Ramos (cell line): ENCODE results near the gene TMEM14A.
"Not testable (repeated sequence)": the region's sequence is repeated elsewhere in the genome, so short reads cannot be mapped to it uniquely, and the experiment has no call there.

Source experiments
- in situ Hi-C: fragments of 300-500 bp; cut with MboI; formaldehyde crosslinking; loops from one replicate; pipeline ENCODE4 v1.14.3; 2022; ENCODE audit warnings: low sequenced_read_pairs; ENCODE audit not compliant: unreplicated experiment

The TMEM14A gene

DNA sequence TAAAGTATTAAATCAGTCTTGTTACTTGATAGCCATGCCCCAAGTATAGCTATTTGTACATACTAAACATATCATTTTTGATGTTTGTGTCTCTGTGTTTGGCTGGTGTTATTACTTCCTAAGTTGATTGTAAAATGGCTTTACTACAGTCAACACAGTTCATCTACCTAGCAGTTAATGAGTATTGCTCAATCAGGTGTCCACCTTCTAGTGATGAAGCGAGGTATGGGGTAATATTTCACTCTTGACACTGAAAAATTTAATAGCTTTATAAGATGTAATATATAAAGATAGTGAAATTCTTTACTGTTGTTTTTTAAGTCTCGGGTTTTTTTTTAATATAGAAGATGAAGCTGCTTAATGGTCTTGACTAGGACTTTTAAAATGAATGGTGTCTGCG is 18.9 kb downstream of the TMEM14A start:
- in situ Hi-C loops = no loop called here

DNA sequence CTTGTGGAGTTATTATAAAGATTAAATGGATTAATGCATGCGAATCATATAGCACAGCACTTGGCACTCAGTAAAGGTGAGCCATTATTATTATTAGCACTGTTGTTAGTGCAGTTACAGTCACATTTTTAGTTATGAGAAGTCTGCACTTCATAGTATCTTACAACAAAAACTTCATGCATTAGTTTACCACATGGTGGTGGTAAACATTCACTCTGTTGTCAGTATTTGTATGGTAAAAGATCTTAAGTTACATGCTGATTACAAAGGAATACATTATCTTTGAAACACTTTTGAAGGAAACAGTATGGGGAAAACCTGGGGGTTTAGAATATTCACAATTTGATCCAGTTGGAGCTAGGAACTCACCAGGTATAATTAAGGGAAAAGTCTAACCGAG is 20.8 kb downstream of the TMEM14A start:
- in situ Hi-C loops = no loop called here

DNA sequence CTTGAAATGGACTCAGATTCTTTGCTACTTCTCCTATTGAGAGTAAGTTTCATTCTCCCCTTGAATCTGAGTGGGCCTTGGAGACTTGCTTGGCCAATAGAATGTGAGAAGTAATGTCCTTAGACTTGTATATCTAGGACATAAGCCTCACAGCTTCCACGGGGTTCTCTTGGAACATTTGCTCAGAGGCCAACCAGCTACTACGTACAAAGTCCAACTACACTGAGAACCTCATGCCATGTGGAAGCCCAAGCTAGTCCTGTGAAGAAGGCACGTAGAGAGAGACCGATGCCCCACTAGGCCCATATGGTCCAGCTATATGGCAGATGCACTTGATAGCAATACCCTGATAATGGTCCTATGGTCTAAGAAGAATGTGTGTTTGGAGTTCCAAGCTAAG is 22.9 kb downstream of the TMEM14A start:
- in situ Hi-C loops = no loop called here

DNA sequence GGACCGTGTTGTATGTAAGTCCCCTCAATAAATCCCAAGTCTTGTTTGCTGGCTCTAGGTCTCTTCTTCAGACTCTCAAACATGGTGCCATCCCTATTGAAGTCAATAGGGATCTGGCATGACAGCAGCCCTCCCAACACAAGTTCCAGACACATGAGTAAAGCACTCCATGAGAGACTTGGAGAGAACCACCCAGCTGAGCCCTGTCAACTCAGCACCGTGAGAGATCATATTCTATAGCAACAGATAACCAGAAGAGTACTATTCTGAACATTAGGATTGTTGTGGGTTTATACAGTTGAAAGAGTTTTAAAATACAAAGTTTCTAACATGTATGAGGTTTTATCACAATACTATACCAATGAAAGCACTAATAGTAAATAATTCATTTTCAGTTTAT is 23.5 kb downstream of the TMEM14A start:
- in situ Hi-C loops = no loop called here

DNA sequence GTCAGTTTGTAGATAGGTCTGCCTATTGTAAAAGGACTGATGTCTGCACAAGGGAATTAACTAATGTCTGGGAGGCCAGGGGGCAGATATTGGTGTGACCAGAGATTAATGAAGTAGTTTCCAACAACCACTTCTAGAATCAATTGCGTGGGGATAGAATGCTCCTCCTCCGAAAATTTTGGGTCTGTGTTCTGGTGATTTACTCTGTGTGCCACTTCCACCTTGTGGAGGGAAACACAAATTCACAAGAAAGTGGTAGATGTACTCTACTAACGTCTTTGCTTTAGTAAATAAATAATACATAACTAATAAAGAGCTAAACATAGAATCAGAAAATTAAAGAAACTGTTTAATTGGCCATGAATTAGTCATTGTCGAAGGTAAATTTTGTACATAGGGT is 25.5 kb downstream of the TMEM14A start:
- in situ Hi-C loops = no loop called here

DNA sequence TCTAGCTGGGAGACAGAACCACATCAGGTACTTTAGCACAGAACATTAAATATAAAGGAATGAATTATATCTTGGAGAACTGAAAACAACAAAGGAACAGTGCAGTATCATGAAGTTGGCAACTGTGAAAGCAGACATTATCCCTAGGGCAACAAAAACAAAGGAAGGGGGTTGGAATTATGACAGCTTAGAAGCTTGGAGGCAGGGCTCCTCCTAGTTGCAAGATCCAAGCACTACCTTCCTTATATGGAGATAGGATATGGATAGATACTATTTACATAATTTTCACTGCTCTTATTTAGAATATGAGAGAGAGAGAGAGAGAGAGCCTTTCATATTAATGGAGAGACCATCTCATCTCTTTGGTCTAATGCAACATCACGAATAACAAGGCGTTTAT is 27.0 kb downstream of the TMEM14A start:
- in situ Hi-C loops = no loop called here

DNA sequence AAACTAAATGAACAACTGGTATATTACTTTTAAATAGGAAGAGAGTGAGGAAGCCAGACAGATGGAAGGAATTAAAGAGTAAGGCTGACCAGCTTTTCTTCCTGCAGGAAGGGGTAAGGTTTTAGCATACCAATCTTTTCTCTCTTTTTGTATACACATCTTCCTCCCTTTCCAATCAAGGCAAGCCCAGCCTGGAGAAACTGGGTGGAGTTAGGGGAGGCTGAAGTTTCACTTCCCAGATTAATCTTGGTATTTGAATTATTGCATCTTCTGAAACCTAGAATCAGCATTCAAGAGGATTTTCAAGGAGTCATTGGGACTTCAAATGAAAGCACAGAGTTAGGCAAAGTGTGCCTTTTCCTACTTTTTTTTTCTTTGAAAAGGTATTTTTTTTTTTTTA is 33.1 kb downstream of the TMEM14A start:
- in situ Hi-C loops = no loop called here

DNA sequence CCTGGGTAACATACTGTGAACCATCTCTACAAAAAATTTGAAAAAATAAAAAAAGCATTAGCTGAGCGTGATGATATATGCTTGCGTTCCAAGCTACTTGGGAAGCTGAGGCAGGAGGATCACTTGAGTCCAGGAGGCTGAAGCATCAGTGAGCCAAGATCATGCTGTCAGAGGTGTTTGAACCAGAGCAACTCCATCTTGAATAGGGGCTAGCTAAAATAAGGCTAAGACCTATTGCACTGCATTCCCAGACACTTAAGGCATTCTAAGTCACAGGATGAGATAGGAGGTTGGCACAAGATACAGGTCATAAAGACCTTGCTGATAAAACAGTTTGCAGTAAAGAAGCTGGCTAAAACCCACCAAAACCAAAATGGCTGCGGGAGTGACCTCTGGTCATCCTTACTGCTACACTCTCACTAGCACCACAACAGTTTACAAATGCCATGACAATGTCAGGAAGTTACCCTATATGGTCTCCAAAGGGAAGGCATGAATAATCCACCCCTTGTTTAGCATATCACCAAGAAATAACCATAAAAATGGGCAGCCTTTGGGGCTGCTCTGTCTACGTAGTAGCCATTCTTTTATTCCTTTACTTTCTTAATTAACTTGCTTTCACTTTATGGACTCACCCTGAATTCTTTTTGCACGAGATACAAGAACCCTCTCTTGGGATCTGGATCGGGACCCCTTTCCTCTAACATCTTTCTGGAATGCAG is 34.0 kb downstream of the TMEM14A start:
- in situ Hi-C loops = not testable (repeated sequence)

DNA sequence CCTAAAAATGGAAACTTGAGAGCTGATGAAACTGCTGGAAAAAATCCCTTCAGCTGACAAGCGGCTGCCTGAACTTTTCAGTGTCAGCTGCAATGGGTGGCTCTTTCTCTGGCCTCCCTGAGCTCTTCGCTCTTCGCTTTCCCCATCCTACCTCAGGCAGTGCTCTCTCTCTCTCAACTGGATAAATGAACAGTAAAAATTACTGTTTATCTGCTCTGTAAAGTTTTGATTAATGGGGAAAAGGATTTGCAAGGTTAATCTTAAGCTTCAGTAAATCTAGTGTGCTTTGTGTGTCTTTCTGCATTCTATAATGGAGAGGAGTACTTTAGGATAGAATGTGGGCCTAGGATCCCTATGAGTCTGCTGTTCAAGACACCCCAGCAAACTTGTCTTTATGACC is 35.1 kb downstream of the TMEM14A start:
- in situ Hi-C loops = no loop called here

DNA sequence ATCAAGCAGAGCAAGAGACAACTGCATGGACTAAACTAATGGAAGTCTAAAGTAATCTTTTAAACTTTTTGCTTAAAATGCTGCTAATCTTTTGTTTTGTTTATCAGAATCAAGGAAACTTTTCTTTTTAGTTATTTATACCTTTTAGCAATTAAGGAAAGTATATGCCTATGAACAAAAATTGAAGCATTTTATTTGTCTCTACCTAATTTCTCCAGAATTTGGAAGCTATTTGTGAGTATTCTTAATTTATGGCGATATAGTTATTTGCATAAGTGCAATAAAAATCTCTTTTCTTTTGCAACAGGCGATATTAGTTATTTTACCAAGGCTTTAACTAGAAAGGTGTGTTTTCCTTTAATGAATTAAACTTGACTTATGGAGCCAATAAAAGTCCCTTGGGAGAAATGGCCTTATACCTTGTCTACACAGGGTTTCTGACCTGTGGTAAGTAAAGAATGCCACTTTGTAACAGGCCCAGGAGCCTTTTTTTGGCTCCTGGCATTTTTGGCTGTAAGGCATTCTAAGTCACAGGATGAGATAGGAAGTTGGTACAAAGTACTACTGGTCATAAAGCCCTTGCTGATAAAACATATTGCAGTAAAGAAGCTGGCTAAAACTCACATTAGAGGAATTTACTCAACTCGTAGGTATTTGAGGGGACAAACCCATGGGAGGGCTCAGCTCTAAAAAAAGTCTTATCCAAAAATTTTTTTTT is 37.2 kb downstream of the TMEM14A start:
- in situ Hi-C loops = no loop called here

DNA sequence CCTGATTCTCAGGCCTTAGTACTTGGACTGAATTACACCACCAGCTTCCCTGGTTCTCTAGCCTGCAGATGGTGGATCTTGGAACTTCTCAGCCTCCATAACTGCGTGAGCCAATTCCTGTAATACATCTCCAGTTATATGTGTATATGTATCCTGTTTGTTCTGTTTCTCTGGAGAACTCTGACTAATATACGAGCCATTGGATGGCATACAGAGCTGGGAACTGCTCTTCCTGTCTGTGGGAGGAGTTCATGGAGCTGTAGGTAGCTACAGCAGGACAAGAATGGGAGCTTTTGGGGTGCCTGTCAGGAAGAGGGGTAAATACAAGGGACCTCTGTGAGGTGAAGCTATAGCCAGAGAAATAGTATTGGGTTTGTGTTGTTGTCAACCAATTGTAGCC is 41.2 kb downstream of the TMEM14A start:
- in situ Hi-C loops = no loop called here

DNA sequence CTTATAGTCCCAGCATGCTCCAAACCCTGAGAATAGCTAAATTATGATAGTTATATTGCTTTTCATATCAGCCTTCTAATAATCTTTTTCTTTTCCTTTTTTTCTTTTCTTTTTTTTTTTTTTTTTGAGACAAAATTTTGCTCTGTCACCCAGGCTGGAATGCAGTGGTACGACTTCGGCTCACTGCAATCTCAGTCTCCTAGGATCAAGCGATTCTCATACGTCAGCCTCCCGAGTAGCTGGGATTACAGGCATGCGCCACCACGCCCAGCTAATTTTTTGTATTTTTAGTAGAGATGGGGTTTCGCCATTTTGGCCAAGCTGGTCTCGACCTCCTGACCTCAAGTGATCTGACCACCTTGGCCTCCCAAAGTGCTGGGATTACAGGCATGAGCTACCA is 43.8 kb downstream of the TMEM14A start:
- in situ Hi-C loops = not testable (repeated sequence)

DNA sequence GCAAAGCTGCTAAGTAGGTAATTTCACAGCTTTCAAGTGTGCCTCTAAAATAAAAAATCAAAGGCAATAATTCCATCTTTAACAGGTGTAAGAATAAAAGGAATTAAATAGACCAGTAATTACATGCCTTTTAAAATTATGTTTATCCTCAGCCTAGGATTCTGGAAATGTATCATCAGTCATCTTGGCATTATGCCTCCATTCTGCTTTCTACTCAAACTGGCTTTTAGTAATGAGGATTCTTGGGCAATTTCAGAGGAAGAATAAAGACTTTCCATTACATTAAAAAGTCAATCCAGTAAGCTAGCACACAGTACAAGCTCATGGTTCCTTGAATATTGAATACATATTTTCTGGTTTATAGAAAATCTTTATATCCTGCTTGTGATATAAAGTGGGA is 47.6 kb downstream of the TMEM14A start:
- in situ Hi-C loops = no loop called here

DNA sequence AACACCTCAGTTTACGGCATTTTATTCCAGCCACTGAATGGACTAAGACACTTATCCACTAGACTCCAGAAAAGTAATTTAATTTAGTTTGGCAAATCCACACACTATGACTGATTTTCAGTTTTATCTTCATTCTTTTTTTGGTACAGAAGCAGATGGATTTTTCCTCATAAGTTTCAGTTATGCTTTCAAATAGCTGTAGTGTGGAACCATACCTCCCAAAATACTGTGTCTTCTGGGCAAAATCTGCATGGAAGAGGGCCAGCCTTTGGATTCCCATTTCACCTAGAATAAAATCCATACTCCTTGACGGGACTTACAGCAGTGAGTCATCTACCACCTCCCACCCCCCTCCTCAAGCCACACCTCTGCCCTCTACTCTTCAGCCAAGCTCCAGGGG is 49.4 kb downstream of the TMEM14A start:
- in situ Hi-C loops = no loop called here

DNA sequence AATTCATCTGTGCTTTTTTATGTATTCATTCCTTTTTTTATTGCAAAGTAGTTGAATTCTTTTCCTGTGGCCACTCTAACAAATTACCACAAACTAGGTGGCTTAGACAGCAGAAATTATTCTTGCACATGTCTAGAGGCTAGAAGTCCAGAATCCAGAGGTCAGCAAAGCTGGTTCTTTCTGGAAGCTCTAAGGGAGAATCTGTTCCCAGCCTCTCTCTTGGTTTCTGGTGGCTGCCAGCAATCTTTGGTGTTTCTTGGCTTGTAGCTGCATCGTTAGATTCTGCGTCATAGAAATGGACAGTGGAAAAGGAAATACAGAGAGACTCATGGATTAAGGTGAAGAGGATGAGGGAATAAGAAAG is 53.1 kb downstream of the TMEM14A start:
- in situ Hi-C loops = no loop called here

DNA sequence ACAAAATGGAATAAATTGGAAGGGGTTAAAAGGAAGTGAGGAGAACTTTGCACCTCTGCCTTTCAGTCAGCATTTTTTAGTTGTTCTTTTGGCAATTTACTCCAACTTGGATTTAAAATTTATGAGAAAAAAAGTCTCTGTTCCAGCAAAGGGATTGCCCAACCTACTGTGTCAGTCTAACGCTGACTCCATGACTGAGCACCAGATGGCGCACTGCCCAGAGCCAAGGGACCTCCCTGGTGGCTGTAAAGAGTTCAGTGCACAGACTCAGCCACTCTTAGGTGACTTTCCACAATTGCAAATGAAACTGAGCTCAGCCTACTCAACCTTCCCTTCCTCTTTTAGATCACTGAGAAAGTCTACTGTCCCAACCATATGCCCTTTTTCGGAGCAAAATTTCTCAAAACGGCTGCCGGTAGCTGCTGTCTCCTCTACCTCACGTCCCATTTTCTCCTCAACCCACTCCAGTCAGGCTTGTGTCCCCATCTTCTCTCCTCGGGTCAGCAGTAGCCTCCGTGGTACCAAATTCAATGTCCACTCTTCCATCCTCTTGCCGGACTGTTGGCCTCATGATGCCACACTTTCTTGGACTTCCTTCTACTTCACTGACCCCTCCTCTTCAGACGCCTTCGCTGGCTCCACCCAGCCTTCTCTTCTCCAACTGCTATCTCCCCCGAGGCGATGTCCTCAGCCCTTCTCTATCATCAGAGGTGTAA is 53.7 kb downstream of the TMEM14A start:
- in situ Hi-C loops = no loop called here

DNA sequence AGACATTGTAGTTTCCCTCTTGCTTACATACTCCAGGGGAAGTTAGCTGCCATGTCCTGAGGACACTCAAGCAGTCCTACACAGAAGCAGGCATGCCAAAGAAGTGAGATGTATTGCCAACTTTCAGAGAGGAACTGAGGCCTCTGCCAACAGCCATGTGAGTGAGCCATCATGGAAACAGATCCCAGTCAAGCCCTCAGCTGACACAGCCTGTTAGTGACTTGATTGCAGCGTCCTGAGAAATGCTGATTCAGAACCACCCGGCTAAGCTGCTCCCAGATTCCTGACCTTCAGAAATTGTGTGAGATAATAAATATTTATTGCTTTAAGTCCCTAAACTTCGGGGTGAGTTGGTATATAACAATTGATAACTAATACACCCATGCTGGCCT is 54.2 kb downstream of the TMEM14A start:
- in situ Hi-C loops = no loop called here

DNA sequence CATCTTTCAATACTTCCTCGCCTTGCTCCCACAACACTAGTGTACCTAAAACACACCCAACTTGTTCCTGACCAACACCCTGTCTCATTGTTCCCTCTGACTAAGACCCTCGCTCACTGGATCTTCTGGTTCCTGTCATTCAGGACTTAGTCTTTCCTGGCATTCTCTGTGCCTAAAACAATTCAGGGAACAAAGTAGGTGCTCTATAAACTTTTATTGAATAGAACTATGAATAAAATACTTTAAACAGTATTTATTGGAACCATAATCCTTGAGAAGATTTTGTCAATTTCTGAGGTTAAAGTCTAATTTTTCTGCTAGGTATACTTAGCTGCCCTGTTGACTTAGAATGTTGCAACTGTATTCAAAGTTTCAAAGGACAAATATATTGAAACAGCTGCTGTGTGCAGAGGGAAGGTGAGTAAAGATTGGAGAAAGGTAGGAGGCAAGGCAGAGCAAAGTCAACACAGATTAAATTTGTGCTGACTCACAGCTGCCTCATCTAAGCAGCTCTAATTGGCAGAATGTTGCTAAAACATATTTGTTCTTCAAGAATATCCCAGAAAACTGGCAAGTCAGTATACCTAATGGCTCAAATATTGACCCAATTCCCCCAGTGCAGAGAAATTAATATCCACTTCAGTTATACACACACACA is 54.8 kb downstream of the TMEM14A start:
- in situ Hi-C loops = no loop called here

DNA sequence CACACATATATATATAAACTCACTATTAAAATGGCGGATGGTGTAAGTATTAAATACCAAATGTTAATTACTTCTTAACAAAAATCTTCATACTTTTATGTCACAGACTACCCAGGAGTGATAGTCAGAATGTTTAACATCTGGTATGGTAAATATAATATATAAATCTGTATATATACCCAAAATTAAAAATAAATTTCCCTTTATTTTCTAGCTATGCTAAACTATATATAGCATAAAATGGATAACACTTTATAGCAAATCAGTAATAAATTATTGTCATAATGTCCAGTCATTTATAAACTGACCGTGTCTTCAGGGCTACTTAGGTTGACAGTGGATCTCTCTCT is 55.3 kb downstream of the TMEM14A start:
- in situ Hi-C loops = no loop called here

DNA sequence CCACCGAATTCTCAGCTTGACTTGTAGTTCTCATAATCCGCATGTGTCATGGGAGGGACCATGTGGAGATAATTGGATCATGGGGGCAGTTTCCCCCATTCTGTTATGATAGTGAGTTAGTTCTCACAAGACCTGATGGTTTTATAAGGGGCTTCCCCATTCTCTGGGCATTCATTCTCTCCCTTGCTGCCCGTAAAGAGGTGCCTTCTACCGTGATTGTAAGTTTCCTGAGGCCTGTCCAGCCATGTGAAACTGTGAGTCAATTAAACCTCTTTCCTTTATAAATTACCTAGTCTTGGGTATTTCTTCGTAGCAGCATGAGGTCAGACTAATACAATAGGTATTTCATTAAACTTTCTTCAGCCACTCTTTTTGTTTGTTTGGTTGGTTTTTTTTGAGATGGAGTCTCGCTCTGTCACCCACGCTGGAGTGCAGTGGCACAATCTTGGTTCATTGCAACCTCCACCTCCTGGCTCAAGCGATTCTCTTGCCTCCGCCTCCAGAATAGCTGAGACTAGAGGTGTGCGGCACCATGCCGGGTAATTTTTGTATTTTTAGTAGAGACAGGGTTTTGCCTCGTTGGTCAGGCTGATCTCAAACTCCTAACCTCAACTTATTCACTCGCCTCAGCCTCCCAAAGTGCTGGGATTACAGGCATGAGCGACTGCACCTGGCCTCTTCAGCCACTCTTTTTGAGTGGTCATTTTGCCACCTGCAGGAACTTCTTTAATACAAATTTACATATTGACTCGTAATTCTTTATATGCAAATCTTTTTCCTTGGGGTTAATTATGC is 56.0 kb downstream of the TMEM14A start:
- in situ Hi-C loops = no loop called here
